DMS79 (cell line): Measurements from ENCODE around the gene CENPM.

Source experiments
- DNase-seq: peaks from one replicate; lab custom pipeline; 2025; lab: John Stamatoyannopoulos, UW

Gene CENPM

DNA sequence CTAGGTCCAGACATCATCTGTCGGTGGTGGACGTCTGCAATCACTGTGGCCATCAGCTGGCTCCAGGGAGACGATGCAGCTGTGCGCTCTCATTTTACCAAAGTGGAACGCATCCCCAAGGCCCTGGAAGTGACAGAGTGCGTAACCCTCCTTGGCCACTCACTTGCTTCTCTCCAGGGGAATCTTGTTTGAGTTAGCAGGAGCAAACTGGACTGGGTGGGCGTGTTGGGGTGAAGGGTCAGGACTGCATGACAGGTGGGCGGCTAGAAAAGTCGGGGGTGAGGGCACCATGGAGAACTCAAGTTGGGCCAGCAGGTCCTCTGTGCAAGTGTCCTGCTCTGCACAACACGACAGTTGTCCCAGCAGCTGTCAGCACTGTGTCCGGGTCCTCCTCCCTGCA, 48.3 kb downstream of the CENPM start:
- no peak for DNase-seq

DNA sequence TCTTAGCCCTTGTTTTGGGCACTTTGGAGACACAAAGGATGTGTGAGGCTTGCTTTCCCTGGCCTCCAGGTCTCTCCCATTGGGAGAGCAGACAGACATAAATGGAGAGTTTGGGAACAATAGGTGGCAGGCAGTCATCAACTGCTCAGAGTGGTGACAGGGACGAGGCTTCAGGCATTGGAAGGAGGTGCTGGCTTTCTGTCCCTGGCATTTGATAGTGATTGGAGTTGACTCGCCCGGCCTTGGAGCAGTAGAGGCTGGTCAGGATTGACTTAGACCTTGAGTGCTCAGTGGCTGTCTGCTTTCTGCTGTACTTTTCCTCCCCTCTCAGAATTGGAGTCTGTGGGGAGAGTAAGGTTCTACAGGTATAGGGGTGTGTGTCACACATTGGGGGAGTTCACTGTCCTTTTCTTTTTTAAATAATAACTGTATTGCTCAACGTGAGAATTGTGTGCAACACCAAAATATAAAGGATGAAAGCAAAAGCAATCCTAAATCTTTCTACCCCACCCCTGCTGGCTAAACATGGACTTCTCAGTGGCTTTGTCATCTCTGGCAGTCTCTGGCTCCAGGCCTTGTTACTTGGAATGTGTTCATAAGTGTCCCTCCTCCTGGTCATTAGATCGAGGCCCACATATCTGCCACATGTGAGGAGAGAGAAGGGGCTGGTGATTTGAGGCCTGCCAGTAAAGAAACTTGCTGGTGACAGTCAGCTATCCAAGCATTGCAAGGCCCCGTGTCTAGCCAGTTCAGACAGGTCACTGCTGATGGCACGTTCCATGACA, 53.2 kb downstream of the CENPM start:
- no peak for DNase-seq

DNA sequence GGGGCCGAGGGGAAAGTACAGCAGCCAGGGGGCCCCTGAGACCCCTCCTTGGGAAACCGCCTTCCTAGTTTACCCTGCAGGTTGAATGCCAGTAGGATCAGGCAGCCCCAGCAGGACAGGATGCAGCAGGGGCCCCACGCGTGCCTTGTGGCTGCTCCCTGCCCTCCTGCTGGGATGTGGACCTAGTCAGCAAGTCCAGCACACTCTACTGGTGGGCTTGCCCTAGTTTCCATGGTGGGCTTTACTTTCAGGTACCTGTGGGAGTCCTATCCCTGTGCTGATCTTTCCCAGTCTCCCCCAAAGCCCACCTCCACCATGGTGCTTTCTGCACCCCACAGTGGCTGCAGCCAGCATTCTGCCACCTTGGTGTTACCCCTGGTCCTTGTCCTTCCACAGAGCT, 54.2 kb downstream of the CENPM start:
- DNase-seq = no peak

DNA sequence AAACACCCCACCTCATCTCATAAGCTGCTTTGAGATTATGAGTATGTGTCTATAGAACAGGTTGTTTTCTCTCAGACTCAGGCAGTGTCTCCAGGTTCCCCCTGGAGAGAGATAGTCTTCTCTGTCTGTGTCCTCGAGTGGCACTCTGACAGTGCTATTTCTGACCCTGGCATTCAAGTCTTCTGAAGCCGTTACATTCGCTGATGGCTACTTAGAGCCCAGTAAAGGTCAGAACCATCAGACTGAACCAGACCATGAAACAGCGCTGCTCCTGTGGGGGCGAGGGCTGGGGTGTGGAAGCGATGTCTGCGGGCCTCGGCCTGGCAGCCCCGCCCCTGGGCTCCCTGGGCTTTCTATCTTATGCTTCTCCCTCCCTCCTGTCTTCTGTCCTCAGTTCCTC, 55.5 kb downstream of the CENPM start:
- no peak for DNase-seq
